Measurements from ENCODE around the gene MED26.

DNA sequence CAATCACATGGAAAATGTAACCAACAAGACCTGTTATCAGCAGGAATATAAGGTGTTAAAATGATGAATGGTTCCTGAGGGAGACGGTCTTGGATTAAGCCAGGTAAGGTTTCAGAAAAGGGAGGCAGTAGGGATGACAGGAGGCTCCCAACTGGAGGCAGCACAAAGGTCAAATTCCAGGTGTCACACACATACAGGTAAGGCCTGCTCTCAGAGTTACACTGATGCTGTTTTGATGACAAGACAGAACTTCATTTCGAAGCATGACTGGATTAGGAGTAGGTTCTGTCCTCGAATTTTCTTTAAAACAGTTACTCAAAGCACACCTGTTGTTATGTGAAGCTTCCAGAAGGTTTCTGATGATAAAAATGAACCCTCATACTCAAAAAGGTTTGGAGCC is 7.4 kb downstream of the MED26 start:
- TF ChIP-seq EZH2 (IDR thresholded peaks at IDR 0.05; ENCODE audit: insufficient read depth, poor library complexity, severe bottlenecking) (no peak), EZH2phosphoT487 (IDR thresholded peaks at IDR 0.05; ENCODE audit: insufficient read depth, low read depth) (no peak)

Measured in GM23248 (cell line).